Fibroblast of upper back skin (primary cell): ENCODE data around the gene ZNF609.
"Not testable (repeated sequence)": the region's sequence is repeated elsewhere in the genome, so short reads cannot be mapped to it uniquely, and the experiment has no call there.

Experiments used
- DNase-seq: peaks from one replicate; pipeline ENCODE4 v3.0.0-alpha.2; 2013

ZNF609 gene

GRCh38 chr15:64456634-64457108 lies 3.7 kb upstream of the ZNF609 start:
- DNase-seq = no peak

GRCh38 chr15:64459066-64459781 lies 1.2 kb upstream of the ZNF609 start:
- DNase-seq = no peak

GRCh38 chr15:64460724-64461720 lies 644 bp downstream of the ZNF609 start:
- DNase-seq = peak; percentile 73

GRCh38 chr15:64461721-64462162 lies 1.4 kb downstream of the ZNF609 start:
- DNase-seq = peak; percentile 9

GRCh38 chr15:64462492-64462891 lies 2.1 kb downstream of the ZNF609 start:
- no peak for DNase-seq

GRCh38 chr15:64464276-64465005 lies 4.1 kb downstream of the ZNF609 start:
- DNase-seq = peak; percentile 37

- DNase-seq = no peak
Measured at GRCh38 chr15:64466408-64467141, 6.2 kb downstream of the ZNF609 start.

GRCh38 chr15:64472161-64472560 lies 11.8 kb downstream of the ZNF609 start:
- no peak for DNase-seq

GRCh38 chr15:64474846-64475245 lies 14.5 kb downstream of the ZNF609 start:
- DNase-seq = no peak

- no peak for DNase-seq
Measured at GRCh38 chr15:64476550-64476949, 16.2 kb downstream of the ZNF609 start.

GRCh38 chr15:64478863-64479262 lies 18.5 kb downstream of the ZNF609 start:
- no peak for DNase-seq

GRCh38 chr15:64480891-64481290 lies 20.5 kb downstream of the ZNF609 start:
- DNase-seq = no peak

GRCh38 chr15:64483749-64484148 lies 23.4 kb downstream of the ZNF609 start:
- DNase-seq = no peak

- no peak for DNase-seq
Measured at GRCh38 chr15:64485796-64486195, 25.4 kb downstream of the ZNF609 start.

GRCh38 chr15:64490598-64491259 lies 30.4 kb downstream of the ZNF609 start:
- no peak for DNase-seq

GRCh38 chr15:64493641-64494040 lies 33.3 kb downstream of the ZNF609 start:
- no peak for DNase-seq

- not testable (repeated sequence) for DNase-seq
Measured at GRCh38 chr15:64495968-64496367, 35.6 kb downstream of the ZNF609 start.

- no peak for DNase-seq
Measured at GRCh38 chr15:64500695-64501395, 40.5 kb downstream of the ZNF609 start.

GRCh38 chr15:64501396-64501715 lies 41.0 kb downstream of the ZNF609 start:
- DNase-seq = no peak

- no peak for DNase-seq
Measured at GRCh38 chr15:64502151-64502550, 41.8 kb downstream of the ZNF609 start.

- peak; percentile 12 for DNase-seq
Measured at GRCh38 chr15:64502551-64502950, 42.2 kb downstream of the ZNF609 start.
